ENCODE data around the gene CCDC9.
"Not testable (repeated sequence)": the region's sequence is repeated elsewhere in the genome, so short reads cannot be mapped to it uniquely, and the experiment has no call there.

DNA sequence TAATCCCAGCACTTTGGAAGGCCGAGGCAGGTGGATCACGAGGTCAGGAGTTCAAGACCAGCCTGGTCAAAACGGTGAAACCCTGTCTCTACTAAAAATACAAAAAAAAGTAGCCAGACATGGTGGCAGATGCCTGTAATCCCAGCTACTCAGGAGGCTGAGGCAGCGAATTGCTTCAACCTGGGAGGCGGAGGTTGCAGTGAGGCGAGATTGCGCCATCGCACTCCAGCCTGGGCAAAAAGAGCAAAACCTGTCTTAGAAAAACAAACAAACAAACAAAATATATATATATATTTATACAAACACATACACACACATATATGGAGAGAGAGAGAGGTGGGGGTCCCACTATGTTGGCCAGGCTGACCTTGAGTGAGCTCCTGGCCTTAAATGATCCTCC lies 3.3 kb upstream of the CCDC9 start:
- TF ChIP-seq EZH2 (IDR thresholded peaks at IDR 0.05; ENCODE audit: low read length, missing control alignments) = not testable (repeated sequence)
- TF ChIP-seq, protein P1, sequence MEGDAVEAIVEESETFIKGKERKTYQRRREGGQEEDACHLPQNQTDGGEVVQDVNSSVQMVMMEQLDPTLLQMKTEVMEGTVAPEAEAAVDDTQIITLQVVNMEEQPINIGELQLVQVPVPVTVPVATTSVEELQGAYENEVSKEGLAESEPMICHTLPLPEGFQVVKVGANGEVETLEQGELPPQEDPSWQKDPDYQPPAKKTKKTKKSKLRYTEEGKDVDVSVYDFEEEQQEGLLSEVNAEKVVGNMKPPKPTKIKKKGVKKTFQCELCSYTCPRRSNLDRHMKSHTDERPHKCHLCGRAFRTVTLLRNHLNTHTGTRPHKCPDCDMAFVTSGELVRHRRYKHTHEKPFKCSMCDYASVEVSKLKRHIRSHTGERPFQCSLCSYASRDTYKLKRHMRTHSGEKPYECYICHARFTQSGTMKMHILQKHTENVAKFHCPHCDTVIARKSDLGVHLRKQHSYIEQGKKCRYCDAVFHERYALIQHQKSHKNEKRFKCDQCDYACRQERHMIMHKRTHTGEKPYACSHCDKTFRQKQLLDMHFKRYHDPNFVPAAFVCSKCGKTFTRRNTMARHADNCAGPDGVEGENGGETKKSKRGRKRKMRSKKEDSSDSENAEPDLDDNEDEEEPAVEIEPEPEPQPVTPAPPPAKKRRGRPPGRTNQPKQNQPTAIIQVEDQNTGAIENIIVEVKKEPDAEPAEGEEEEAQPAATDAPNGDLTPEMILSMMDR (conservative IDR thresholded peaks at IDR 0.05 in 1 of 2, IDR thresholded peaks at IDR 0.05 in 1 of 2; ENCODE audit: low read depth in 1 of 2, low read length in 2 of 2) = not testable (repeated sequence)

Data from fibroblast of lung (primary cell).